OCI-LY3 (cell line): ENCODE results near the gene TMEM151A.

ENCODE experiments used
- CTCF ChIP-seq: fragments of 200-600, 300-600 bp; sonication (generic); IDR thresholded peaks from 2 replicates; pipeline ENCODE4 v1.5.1; 2014; ENCODE audit warnings: antibody characterized with exemption, low read length, low read depth
- EZH2phosphoT487 ChIP-seq: fragments of 200-600 bp; shearing (Covaris generic); IDR thresholded peaks from 2 replicates; pipeline ENCODE4 v1.6.1; 2018; ENCODE audit warnings: antibody characterized with exemption, mixed run types, low read depth

- no peak for TF ChIP-seq CTCF
- TF ChIP-seq EZH2phosphoT487, result no peak
These were observed 29.9 kb downstream of the TMEM151A start for GRCh38 chr11:66321606-66322005.
